HCT116 (cell line): Measurements from ENCODE around the gene PYDC1. TPM values are rescaled to one million over a fixed set of nuclear protein-coding genes. Genes with fewer than 3 reads are reported as not detected.

Experiments used
- ATAC-seq: fragments of 200-7000 bp; cut with Tn5 transposase; 2 replicates; pipeline ENCODE4 v1.9.1; 2020; ENCODE audit warnings: mild to moderate bottlenecking, moderate library complexity
- BruUV-seq: library from RNA; stranded (reverse); fragments of 400-500 nt; replicated peaks from 2 replicates; lab custom pipeline; 2021; lab: Mats Ljungman, UMichigan
- CTCF ChIA-PET: fragments of 300-600 bp; sonication (Branson Sonifier 250); formaldehyde crosslinking; loops from one replicate; lab custom pipeline; 2021; ENCODE audit warnings: antibody characterized with exemption; lab: Charles Lee
- POLR2A ChIA-PET: fragments of 300-600, 350-600 bp; sonication (Branson Sonifier 250); formaldehyde crosslinking; loops from one replicate; lab custom pipeline; 2021; ENCODE audit warnings: antibody characterized with exemption; lab: Charles Lee
- RAD21 ChIA-PET, 2 experiments: fragments of 300-600 bp; sonication (Branson Sonifier 250); formaldehyde crosslinking; loops; one replicate each; lab custom pipeline; 2023; ENCODE audit warnings: low total read pairs in 2 of 2; ENCODE audit not compliant: uncharacterized antibody in 2 of 2, unreplicated experiment in 2 of 2, low non-redundant PET in 1 of 2; lab: Charles Lee
- DNase-seq: peaks from one replicate; pipeline ENCODE4 v3.0.0-alpha.2; 2010; ENCODE audit warnings: low read depth, low spot score
- H2AFZ ChIP-seq: fragments of 200-600 bp; shearing (Covaris generic), sonication (generic); 2 replicates; pipeline ENCODE4 v1.6.1; 2017; ENCODE audit warnings: low read depth, mixed run types, mixed read lengths, antibody characterized with exemption, low read length; ENCODE audit not compliant: poor library complexity, severe bottlenecking
- H3K27ac ChIP-seq: 2 replicates; pipeline ENCODE4 v1.5.1; 2012; ENCODE audit warnings: low read depth, low read length
- H3K27me3 ChIP-seq: fragments of 200-600 bp; sonication (generic); 2 replicates; pipeline ENCODE4 v1.6.1; 2016; ENCODE audit warnings: mixed run types, low read length, mixed read lengths; ENCODE audit not compliant: insufficient read depth
- H3K36me3 ChIP-seq, 2 experiments: fragments of 200-500 bp in 1 of 2; fragments of 200-600 bp in 1 of 2; sonication (Bioruptor generic) in 1 of 2; sonication (generic) in 1 of 2; 2 replicates each; pipeline versions ENCODE4 v1.5.1 to v1.6.1; 2014 to 2016; ENCODE audit warnings: low read length in 2 of 2, inconsistent platforms in 1 of 2, mixed read lengths in 1 of 2, mixed run types in 1 of 2; ENCODE audit not compliant: insufficient read depth in 2 of 2, control insufficient read depth in 1 of 2
- H3K4me1 ChIP-seq, 2 experiments: fragments of 200-600 bp in 1 of 2; sonication (generic) in 1 of 2; 2 replicates each; pipeline versions ENCODE4 v1.5.1 to v1.6.1; 2012 to 2017; ENCODE audit warnings: low read length in 2 of 2, inconsistent platforms in 1 of 2, mild to moderate bottlenecking in 1 of 2, mixed read lengths in 1 of 2, mixed run types in 1 of 2, moderate library complexity in 1 of 2; ENCODE audit not compliant: insufficient read depth in 2 of 2, control insufficient read depth in 1 of 2
- H3K4me2 ChIP-seq: fragments of 200-600 bp; sonication (generic); 2 replicates; pipeline ENCODE4 v1.6.1; 2017; ENCODE audit warnings: mixed run types, low read length, mixed read lengths
- H3K4me3 ChIP-seq, 2 experiments: fragments of 200-600 bp in 1 of 2; sonication (generic) in 1 of 2; replicated peaks in 1 of 2; 2 replicates each; pipeline ENCODE4 v1.5.1; 2011 to 2016; ENCODE audit warnings: low read length in 2 of 2, control low read depth in 1 of 2, low read depth in 1 of 2, mild to moderate bottlenecking in 1 of 2, mixed read lengths in 1 of 2, mixed run types in 1 of 2
- H3K79me2 ChIP-seq: fragments of 200-600 bp; sonication (generic); 2 replicates; pipeline ENCODE4 v1.6.1; 2017; ENCODE audit warnings: mild to moderate bottlenecking, mixed run types, low read length, moderate library complexity, mixed read lengths; ENCODE audit not compliant: insufficient read depth
- H3K9ac ChIP-seq: fragments of 200-600 bp; sonication (generic); 2 replicates; pipeline ENCODE4 v1.6.1; 2016; ENCODE audit warnings: low read length, mixed read lengths
- H3K9me2 ChIP-seq: fragments of 200-600 bp; sonication (generic), shearing (Covaris generic); 2 replicates; pipeline ENCODE4 v1.6.1; 2017; ENCODE audit warnings: mixed run types, mild to moderate bottlenecking, moderate library complexity; ENCODE audit not compliant: insufficient read depth
- H3K9me3 ChIP-seq, 2 experiments: fragments of 200-500 bp in 1 of 2; fragments of 200-600 bp in 1 of 2; sonication (Bioruptor generic) in 1 of 2; sonication (generic) in 1 of 2; 2 replicates each; pipeline ENCODE4 v1.6.1; 2014 to 2017; ENCODE audit warnings: low read length in 2 of 2, mixed read lengths in 2 of 2, inconsistent platforms in 1 of 2, low read depth in 1 of 2, mild to moderate bottlenecking in 1 of 2, mixed run types in 1 of 2, moderate library complexity in 1 of 2; ENCODE audit not compliant: control insufficient read depth in 1 of 2, insufficient read depth in 1 of 2
- H4K20me1 ChIP-seq: fragments of 200-600 bp; sonication (generic), shearing (Covaris generic); 2 replicates; pipeline ENCODE4 v1.6.1; 2017; ENCODE audit warnings: mixed run types, mild to moderate bottlenecking, moderate library complexity; ENCODE audit not compliant: insufficient read depth
- SP1 ChIP-seq: IDR thresholded peaks from 2 replicates; pipeline ENCODE4 v1.6.1; 2012; ENCODE audit warnings: low read depth
- TCF7L2 ChIP-seq: IDR thresholded peaks from 2 replicates; pipeline ENCODE4 v1.7.0; 2011; ENCODE audit warnings: borderline replicate concordance, inconsistent platforms; ENCODE audit not compliant: insufficient read depth, insufficient read length; ENCODE audit errors: extremely low read depth
- ZFX ChIP-seq: fragments of 450-650 bp; IDR thresholded peaks from 2 replicates; pipeline ENCODE4 v1.6.1; 2017
- ZNF274 ChIP-seq: fragments of 200-500 bp; sonication (Bioruptor generic); IDR thresholded peaks from 2 replicates; pipeline ENCODE4 v1.6.1; 2014; ENCODE audit warnings: mild to moderate bottlenecking, low read depth, low read length, inconsistent platforms
- intact Hi-C: fragments of 100-400 bp; cut with micrococcal nuclease; formaldehyde crosslinking; loops from 2 replicates; pipeline ENCODE4 v1.10.0; 2022
- total RNA-seq: library from RNA; stranded (reverse); gene quantifications from one replicate; pipeline ENCODE4 v1.2.1, GENCODE V29; 2021; ENCODE audit not compliant: unreplicated experiment
- TF ChIP-seq, protein P1 (sequence below): IDR thresholded peaks from 2 replicates; pipeline ENCODE4 v1.6.1; 2012; ENCODE audit warnings: low read depth
- TF ChIP-seq, protein P2 (sequence below): IDR thresholded peaks from 2 replicates; pipeline ENCODE4 v1.6.1; 2011; ENCODE audit warnings: mild to moderate bottlenecking, low read length, moderate library complexity; ENCODE audit not compliant: insufficient replicate concordance; ENCODE audit errors: extremely low read depth
- TF ChIP-seq, protein P3 (sequence below), 3 experiments: fragments of 200-600 bp in 1 of 3; sonication (generic) in 1 of 3; IDR thresholded peaks in 2 of 3; conservative IDR thresholded peaks in 1 of 3; 2 replicates each; pipeline ENCODE4 v1.5.1; 2012 to 2017; ENCODE audit warnings: low read depth in 2 of 3, low read length in 2 of 3, antibody characterized with exemption in 1 of 3, borderline replicate concordance in 1 of 3, control low read depth in 1 of 3, mild to moderate bottlenecking in 1 of 3, mixed read lengths in 1 of 3, mixed run types in 1 of 3, moderate library complexity in 1 of 3; ENCODE audit not compliant: insufficient read depth in 1 of 3

The PYDC1 gene
- total RNA-seq, 1 experiment from 2014 or later = not detected

DNA sequence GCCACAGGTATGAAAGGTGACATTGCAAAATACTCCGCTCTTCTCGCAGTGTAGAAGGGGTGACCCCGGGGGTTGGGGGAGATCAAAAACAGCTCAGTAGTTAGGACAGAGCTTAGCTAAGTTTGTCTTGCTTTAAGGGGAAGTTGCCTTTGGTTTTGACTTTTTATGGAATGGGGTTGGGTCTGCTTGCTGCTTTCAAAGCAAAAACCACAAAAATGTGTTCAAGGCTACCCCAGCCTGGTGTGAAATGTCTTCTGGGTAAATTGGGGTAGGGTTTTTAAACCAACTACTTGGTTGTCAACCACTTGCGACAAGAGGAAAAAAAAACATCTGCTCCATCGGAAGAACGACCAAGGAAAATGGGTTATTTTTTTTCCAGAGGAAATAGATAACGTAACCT is 30.8 kb downstream of the PYDC1 start (continued):
- TF ChIP-seq, protein P1, sequence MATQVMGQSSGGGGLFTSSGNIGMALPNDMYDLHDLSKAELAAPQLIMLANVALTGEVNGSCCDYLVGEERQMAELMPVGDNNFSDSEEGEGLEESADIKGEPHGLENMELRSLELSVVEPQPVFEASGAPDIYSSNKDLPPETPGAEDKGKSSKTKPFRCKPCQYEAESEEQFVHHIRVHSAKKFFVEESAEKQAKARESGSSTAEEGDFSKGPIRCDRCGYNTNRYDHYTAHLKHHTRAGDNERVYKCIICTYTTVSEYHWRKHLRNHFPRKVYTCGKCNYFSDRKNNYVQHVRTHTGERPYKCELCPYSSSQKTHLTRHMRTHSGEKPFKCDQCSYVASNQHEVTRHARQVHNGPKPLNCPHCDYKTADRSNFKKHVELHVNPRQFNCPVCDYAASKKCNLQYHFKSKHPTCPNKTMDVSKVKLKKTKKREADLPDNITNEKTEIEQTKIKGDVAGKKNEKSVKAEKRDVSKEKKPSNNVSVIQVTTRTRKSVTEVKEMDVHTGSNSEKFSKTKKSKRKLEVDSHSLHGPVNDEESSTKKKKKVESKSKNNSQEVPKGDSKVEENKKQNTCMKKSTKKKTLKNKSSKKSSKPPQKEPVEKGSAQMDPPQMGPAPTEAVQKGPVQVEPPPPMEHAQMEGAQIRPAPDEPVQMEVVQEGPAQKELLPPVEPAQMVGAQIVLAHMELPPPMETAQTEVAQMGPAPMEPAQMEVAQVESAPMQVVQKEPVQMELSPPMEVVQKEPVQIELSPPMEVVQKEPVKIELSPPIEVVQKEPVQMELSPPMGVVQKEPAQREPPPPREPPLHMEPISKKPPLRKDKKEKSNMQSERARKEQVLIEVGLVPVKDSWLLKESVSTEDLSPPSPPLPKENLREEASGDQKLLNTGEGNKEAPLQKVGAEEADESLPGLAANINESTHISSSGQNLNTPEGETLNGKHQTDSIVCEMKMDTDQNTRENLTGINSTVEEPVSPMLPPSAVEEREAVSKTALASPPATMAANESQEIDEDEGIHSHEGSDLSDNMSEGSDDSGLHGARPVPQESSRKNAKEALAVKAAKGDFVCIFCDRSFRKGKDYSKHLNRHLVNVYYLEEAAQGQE = no peak
- TF ChIP-seq SP1 = no peak
- no peak for TF ChIP-seq ZNF274

DNA sequence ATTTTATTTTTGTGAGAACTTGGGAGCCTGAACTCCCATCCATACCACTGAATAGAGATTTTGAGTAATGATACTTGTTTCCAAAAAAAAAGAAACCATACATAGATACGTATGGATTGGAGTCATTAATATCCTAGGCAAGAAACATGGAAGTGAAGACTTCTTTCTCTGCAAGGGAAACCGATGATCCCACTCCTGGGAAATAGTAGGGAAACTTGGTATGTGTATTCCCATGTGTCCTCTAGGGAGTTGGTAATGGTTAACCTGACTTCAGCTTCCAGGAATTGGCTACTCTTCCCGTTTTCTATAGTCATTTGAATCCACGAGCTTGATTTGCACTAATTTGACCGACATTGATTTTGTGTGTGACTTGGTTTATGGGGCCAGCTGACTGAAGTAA is 31.6 kb downstream of the PYDC1 start:
- no peak overlapping the region for H3K9ac ChIP-seq
- no peak for DNase-seq
- POLR2A ChIA-PET = no interaction called here

More for the DNA sequence above, 31.6 kb downstream of the PYDC1 start:
- TF ChIP-seq, protein P2, sequence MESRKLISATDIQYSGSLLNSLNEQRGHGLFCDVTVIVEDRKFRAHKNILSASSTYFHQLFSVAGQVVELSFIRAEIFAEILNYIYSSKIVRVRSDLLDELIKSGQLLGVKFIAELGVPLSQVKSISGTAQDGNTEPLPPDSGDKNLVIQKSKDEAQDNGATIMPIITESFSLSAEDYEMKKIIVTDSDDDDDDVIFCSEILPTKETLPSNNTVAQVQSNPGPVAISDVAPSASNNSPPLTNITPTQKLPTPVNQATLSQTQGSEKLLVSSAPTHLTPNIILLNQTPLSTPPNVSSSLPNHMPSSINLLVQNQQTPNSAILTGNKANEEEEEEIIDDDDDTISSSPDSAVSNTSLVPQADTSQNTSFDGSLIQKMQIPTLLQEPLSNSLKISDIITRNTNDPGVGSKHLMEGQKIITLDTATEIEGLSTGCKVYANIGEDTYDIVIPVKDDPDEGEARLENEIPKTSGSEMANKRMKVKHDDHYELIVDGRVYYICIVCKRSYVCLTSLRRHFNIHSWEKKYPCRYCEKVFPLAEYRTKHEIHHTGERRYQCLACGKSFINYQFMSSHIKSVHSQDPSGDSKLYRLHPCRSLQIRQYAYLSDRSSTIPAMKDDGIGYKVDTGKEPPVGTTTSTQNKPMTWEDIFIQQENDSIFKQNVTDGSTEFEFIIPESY = no peak
- TF ChIP-seq TCF7L2 (no peak), ZFX (no peak)
- TF ChIP-seq, protein P3, sequence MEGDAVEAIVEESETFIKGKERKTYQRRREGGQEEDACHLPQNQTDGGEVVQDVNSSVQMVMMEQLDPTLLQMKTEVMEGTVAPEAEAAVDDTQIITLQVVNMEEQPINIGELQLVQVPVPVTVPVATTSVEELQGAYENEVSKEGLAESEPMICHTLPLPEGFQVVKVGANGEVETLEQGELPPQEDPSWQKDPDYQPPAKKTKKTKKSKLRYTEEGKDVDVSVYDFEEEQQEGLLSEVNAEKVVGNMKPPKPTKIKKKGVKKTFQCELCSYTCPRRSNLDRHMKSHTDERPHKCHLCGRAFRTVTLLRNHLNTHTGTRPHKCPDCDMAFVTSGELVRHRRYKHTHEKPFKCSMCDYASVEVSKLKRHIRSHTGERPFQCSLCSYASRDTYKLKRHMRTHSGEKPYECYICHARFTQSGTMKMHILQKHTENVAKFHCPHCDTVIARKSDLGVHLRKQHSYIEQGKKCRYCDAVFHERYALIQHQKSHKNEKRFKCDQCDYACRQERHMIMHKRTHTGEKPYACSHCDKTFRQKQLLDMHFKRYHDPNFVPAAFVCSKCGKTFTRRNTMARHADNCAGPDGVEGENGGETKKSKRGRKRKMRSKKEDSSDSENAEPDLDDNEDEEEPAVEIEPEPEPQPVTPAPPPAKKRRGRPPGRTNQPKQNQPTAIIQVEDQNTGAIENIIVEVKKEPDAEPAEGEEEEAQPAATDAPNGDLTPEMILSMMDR (IDR thresholded peaks at IDR 0.05 in 2 of 3, conservative IDR thresholded peaks at IDR 0.05 in 1 of 3; ENCODE audit: borderline replicate concordance in 1 of 3, insufficient read depth in 1 of 3, low read depth in 2 of 3, low read length in 2 of 3) = no peak
- peaks cover 73 to 91% of the 10 kb centered on the region in 2 experiments for H3K36me3 ChIP-seq
- BruUV-seq = no TSS peak
- no peaks in the 10 kb centered on the region for H3K9me2 ChIP-seq
- no peak overlapping the region for H3K4me2 ChIP-seq
- no peak overlapping the region for H2AFZ ChIP-seq
- no peak overlapping the region for H3K4me3 ChIP-seq
- H3K4me1 ChIP-seq = peaks cover 4 to 15% of the 10 kb centered on the region in 2 experiments; a peak in 3 of 4 replicates
- H3K79me2 ChIP-seq = peaks cover 100% of the 10 kb centered on the region
- ChIA-PET RAD21 (no interaction called here), CTCF (no interaction called here)
- no peaks in the 10 kb centered on the region for H3K27me3 ChIP-seq
- intact Hi-C loops = no loop called here
- no peak overlapping the region for H3K27ac ChIP-seq
- no peaks in the 10 kb centered on the region for H3K9me3 ChIP-seq
- peaks cover 88% of the 10 kb centered on the region for H4K20me1 ChIP-seq
- no peak for ATAC-seq
